Tibial nerve (tissue), 4 donors: ENCODE data around the gene NUDT22. TPM values are rescaled to one million over a fixed set of nuclear protein-coding genes. Genes with fewer than 3 reads are reported as not detected.

Source experiments
- DNase-seq, 2 donors: peaks; one replicate each; pipeline ENCODE4 v3.0.0-alpha.2; 2019; ENCODE audit warnings: low spot score in 2 of 2
- H3K27ac ChIP-seq, 4 donors: fragments of 200-600 bp; sonication (generic) in 3 of 4; one replicate each; pipeline ENCODE4 v1.5.1; 2017 to 2019; ENCODE audit warnings: mild to moderate bottlenecking in 1 of 4
- H3K27me3 ChIP-seq, 2 donors: fragments of 200-600 bp; sonication (generic) in 1 of 2; one replicate each; pipeline versions ENCODE4 v1.5.1 to v1.6.0; 2017 to 2019
- H3K36me3 ChIP-seq, 3 donors: fragments of 200-600 bp; sonication (generic); one replicate each; pipeline ENCODE4 v1.5.1; 2018 to 2019
- H3K4me1 ChIP-seq, 4 donors: fragments of 200-600 bp; sonication (generic) in 3 of 4; one replicate each; pipeline ENCODE4 v1.5.1; 2017 to 2019
- H3K4me3 ChIP-seq, 4 donors: fragments of 200-600 bp; sonication (generic) in 3 of 4; one replicate each; pipeline ENCODE4 v1.5.1; 2017 to 2019; ENCODE audit warnings: mild to moderate bottlenecking in 1 of 4, moderate library complexity in 1 of 4
- H3K9me3 ChIP-seq, 4 donors: fragments of 200-600 bp; sonication (generic) in 3 of 4; one replicate each; pipeline ENCODE4 v1.5.1; 2017 to 2019
- CTCF ChIP-seq, 5 experiments: fragments of 200-600 bp in 3 of 5; fragments of 450-650 bp in 2 of 5; sonication (generic) in 3 of 5; IDR thresholded peaks; one replicate each; pipeline ENCODE4 v1.5.1; 2016 to 2019; ENCODE audit warnings: antibody characterized with exemption in 5 of 5, mild to moderate bottlenecking in 3 of 5, moderate library complexity in 2 of 5
- EP300 ChIP-seq, 2 donors: sonication (generic); formaldehyde crosslinking; IDR thresholded peaks; one replicate each; pipeline ENCODE4 v1.6.1; 2017; ENCODE audit warnings: antibody characterized with exemption in 2 of 2, mild to moderate bottlenecking in 1 of 2
- POLR2A ChIP-seq, 2 donors: fragments of 450-650 bp; IDR thresholded peaks; one replicate each; pipeline ENCODE4 v1.6.1; 2017; ENCODE audit warnings: antibody characterized with exemption in 2 of 2, mild to moderate bottlenecking in 2 of 2, moderate library complexity in 2 of 2
- WGBS, 2 donors: methylation state at CpG; one replicate each; pipeline ENCODE4 v1.1.5; 2018; 5-methylcytosine and 5-hydroxymethylcytosine counted together
- total RNA-seq, 4 donors: library from RNA; depleted of rRNA; stranded (reverse); fragments of >200 nt; gene quantifications; one replicate each; pipeline ENCODE4 v1.1.0, GENCODE V29; 2016

NUDT22 gene
- total RNA-seq, 4 donors from 2014 or later = 33.0 to 83.7 (median 60.2) TPM

GRCh38 chr11:64218628-64219353 is 7.3 kb upstream of the NUDT22 start:
- TF ChIP-seq CTCF (IDR thresholded peaks at IDR 0.05) (no peak), EP300 (IDR thresholded peaks at IDR 0.05) (no peak), POLR2A (IDR thresholded peaks at IDR 0.05) (no peak)
- Histone ChIP-seq H3K4me1 (no peaks in the 10 kb centered on the region), H3K9me3 (no peaks in the 10 kb centered on the region), H3K36me3 (peaks cover 0 to 30% (median 0%) of the 10 kb centered on the region in 3 donors), H3K27ac (no peak overlapping the region), H3K27me3 (no peaks in the 10 kb centered on the region), H3K4me3 (no peak overlapping the region)
- no peak for DNase-seq
- 54 to 60% methylated on average over 5 to 9 of the region's 11 CpGs for WGBS, 2 donors

GRCh38 chr11:64219354-64219684 is 6.8 kb upstream of the NUDT22 start:
- Histone ChIP-seq H3K27ac (no peak overlapping the region), H3K4me1 (peaks cover 0 to 2% (median 0%) of the 10 kb centered on the region in 4 donors), H3K36me3 (peaks cover 0 to 35% (median 0%) of the 10 kb centered on the region in 3 donors), H3K9me3 (no peaks in the 10 kb centered on the region), H3K27me3 (no peaks in the 10 kb centered on the region), H3K4me3 (no peak overlapping the region)
- WGBS, 2 donors = 80 to 89% methylated on average over 6 of the region's 7 CpGs
- no peak for DNase-seq
- TF ChIP-seq POLR2A (IDR thresholded peaks at IDR 0.05) (no peak), EP300 (IDR thresholded peaks at IDR 0.05) (no peak), CTCF (IDR thresholded peaks at IDR 0.05) (no peak)

GRCh38 chr11:64219755-64220154 is 6.3 kb upstream of the NUDT22 start:
- H3K4me1 ChIP-seq = peaks cover 0 to 6% (median 0%) of the 10 kb centered on the region in 4 donors
- no peak overlapping the region for H3K27ac ChIP-seq
- no peak for DNase-seq
- TF ChIP-seq CTCF (IDR thresholded peaks at IDR 0.05) (no peak), EP300 (IDR thresholded peaks at IDR 0.05) (no peak), POLR2A (IDR thresholded peaks at IDR 0.05) (no peak)
- no peak overlapping the region for H3K4me3 ChIP-seq
- no peaks in the 10 kb centered on the region for H3K27me3 ChIP-seq
- H3K9me3 ChIP-seq = no peaks in the 10 kb centered on the region
- WGBS, 2 donors = 82 to 86% methylated on average over 10 of the region's 10 CpGs
- H3K36me3 ChIP-seq = peaks cover 0 to 39% (median 0%) of the 10 kb centered on the region in 3 donors

GRCh38 chr11:64220271-64220670 is 5.8 kb upstream of the NUDT22 start:
- DNase-seq = no peak
- no peak overlapping the region for H3K27ac ChIP-seq
- peaks cover 0 to 39% (median 0%) of the 10 kb centered on the region in 3 donors for H3K36me3 ChIP-seq
- H3K27me3 ChIP-seq = no peaks in the 10 kb centered on the region
- TF ChIP-seq POLR2A (IDR thresholded peaks at IDR 0.05) = no peak
- no peak for TF ChIP-seq EP300 (IDR thresholded peaks at IDR 0.05)
- no peaks in the 10 kb centered on the region for H3K9me3 ChIP-seq
- no peak overlapping the region for H3K4me3 ChIP-seq
- peaks cover 0 to 11% (median 2%) of the 10 kb centered on the region in 4 donors for H3K4me1 ChIP-seq
- 76 to 84% methylated on average over 14 to 17 of the region's 17 CpGs for WGBS, 2 donors

GRCh38 chr11:64220798-64221197 is 5.3 kb upstream of the NUDT22 start:
- DNase-seq = no peak
- Histone ChIP-seq H3K9me3 (no peaks in the 10 kb centered on the region), H3K36me3 (peaks cover 0 to 39% (median 0%) of the 10 kb centered on the region in 3 donors), H3K4me3 (no peak overlapping the region), H3K27ac (no peak overlapping the region), H3K27me3 (no peaks in the 10 kb centered on the region), H3K4me1 (peaks cover 0 to 16% (median 2%) of the 10 kb centered on the region in 4 donors)
- TF ChIP-seq EP300 (IDR thresholded peaks at IDR 0.05) (no peak), CTCF (IDR thresholded peaks at IDR 0.05) (no peak), POLR2A (IDR thresholded peaks at IDR 0.05) (no peak)
- 91 to 92% methylated on average over 7 to 9 of the region's 14 CpGs for WGBS, 2 donors
